ENCODE measurements around the gene SDK1.

DNA sequence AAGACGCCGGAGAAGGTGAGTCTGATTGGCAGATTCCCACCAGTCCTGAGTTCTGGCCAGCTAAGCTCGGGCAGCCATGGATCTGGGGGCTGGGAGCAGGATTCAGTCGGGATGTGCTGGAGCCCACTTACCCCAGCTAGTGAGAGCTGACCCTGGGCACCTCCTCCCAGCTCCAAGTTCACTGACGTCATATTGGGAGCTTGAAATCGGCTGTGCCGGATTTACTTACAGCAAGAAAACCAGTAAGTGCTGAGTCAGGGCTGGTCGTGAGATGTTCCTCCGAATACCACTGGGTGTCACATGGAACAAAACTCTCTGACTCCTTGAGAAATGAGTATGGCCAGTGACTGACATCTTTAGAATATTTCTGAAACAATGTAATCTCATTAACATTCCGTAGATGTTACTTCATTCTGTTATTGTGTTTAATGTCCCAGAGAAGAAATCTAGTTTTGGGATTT, 621.2 kb downstream of the SDK1 start:
- TF ChIP-seq EZH2 (IDR thresholded peaks at IDR 0.05; ENCODE audit: low read depth, unreplicated experiment): no peak
- TF ChIP-seq, protein P1, sequence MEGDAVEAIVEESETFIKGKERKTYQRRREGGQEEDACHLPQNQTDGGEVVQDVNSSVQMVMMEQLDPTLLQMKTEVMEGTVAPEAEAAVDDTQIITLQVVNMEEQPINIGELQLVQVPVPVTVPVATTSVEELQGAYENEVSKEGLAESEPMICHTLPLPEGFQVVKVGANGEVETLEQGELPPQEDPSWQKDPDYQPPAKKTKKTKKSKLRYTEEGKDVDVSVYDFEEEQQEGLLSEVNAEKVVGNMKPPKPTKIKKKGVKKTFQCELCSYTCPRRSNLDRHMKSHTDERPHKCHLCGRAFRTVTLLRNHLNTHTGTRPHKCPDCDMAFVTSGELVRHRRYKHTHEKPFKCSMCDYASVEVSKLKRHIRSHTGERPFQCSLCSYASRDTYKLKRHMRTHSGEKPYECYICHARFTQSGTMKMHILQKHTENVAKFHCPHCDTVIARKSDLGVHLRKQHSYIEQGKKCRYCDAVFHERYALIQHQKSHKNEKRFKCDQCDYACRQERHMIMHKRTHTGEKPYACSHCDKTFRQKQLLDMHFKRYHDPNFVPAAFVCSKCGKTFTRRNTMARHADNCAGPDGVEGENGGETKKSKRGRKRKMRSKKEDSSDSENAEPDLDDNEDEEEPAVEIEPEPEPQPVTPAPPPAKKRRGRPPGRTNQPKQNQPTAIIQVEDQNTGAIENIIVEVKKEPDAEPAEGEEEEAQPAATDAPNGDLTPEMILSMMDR (conservative IDR thresholded peaks at IDR 0.05; ENCODE audit: low read depth in 2 of 2): peak; percentile 32 to 51; a peak in 3 of 4 replicates
- no peak for TF ChIP-seq JUNB (IDR thresholded peaks at IDR 0.05; ENCODE audit: unreplicated experiment)
- TF ChIP-seq POLR2AphosphoS5 (IDR thresholded peaks at IDR 0.05; ENCODE audit: low read depth): no peak
- no peak for TF ChIP-seq EZH2phosphoT487 (IDR thresholded peaks at IDR 0.05; ENCODE audit: unreplicated experiment)
- peak; percentile 37; the same call in 1 of the 2 replicates for TF ChIP-seq CREB1 (CRISPR knock-in tag; IDR thresholded peaks at IDR 0.05; ENCODE audit: low read depth)
- TF ChIP-seq ZNF114 (CRISPR knock-in tag; IDR thresholded peaks at IDR 0.05): no peak
- TF ChIP-seq, protein P2, sequence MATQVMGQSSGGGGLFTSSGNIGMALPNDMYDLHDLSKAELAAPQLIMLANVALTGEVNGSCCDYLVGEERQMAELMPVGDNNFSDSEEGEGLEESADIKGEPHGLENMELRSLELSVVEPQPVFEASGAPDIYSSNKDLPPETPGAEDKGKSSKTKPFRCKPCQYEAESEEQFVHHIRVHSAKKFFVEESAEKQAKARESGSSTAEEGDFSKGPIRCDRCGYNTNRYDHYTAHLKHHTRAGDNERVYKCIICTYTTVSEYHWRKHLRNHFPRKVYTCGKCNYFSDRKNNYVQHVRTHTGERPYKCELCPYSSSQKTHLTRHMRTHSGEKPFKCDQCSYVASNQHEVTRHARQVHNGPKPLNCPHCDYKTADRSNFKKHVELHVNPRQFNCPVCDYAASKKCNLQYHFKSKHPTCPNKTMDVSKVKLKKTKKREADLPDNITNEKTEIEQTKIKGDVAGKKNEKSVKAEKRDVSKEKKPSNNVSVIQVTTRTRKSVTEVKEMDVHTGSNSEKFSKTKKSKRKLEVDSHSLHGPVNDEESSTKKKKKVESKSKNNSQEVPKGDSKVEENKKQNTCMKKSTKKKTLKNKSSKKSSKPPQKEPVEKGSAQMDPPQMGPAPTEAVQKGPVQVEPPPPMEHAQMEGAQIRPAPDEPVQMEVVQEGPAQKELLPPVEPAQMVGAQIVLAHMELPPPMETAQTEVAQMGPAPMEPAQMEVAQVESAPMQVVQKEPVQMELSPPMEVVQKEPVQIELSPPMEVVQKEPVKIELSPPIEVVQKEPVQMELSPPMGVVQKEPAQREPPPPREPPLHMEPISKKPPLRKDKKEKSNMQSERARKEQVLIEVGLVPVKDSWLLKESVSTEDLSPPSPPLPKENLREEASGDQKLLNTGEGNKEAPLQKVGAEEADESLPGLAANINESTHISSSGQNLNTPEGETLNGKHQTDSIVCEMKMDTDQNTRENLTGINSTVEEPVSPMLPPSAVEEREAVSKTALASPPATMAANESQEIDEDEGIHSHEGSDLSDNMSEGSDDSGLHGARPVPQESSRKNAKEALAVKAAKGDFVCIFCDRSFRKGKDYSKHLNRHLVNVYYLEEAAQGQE (IDR thresholded peaks at IDR 0.05; ENCODE audit: unreplicated experiment): no peak
- TF ChIP-seq, protein P3, sequence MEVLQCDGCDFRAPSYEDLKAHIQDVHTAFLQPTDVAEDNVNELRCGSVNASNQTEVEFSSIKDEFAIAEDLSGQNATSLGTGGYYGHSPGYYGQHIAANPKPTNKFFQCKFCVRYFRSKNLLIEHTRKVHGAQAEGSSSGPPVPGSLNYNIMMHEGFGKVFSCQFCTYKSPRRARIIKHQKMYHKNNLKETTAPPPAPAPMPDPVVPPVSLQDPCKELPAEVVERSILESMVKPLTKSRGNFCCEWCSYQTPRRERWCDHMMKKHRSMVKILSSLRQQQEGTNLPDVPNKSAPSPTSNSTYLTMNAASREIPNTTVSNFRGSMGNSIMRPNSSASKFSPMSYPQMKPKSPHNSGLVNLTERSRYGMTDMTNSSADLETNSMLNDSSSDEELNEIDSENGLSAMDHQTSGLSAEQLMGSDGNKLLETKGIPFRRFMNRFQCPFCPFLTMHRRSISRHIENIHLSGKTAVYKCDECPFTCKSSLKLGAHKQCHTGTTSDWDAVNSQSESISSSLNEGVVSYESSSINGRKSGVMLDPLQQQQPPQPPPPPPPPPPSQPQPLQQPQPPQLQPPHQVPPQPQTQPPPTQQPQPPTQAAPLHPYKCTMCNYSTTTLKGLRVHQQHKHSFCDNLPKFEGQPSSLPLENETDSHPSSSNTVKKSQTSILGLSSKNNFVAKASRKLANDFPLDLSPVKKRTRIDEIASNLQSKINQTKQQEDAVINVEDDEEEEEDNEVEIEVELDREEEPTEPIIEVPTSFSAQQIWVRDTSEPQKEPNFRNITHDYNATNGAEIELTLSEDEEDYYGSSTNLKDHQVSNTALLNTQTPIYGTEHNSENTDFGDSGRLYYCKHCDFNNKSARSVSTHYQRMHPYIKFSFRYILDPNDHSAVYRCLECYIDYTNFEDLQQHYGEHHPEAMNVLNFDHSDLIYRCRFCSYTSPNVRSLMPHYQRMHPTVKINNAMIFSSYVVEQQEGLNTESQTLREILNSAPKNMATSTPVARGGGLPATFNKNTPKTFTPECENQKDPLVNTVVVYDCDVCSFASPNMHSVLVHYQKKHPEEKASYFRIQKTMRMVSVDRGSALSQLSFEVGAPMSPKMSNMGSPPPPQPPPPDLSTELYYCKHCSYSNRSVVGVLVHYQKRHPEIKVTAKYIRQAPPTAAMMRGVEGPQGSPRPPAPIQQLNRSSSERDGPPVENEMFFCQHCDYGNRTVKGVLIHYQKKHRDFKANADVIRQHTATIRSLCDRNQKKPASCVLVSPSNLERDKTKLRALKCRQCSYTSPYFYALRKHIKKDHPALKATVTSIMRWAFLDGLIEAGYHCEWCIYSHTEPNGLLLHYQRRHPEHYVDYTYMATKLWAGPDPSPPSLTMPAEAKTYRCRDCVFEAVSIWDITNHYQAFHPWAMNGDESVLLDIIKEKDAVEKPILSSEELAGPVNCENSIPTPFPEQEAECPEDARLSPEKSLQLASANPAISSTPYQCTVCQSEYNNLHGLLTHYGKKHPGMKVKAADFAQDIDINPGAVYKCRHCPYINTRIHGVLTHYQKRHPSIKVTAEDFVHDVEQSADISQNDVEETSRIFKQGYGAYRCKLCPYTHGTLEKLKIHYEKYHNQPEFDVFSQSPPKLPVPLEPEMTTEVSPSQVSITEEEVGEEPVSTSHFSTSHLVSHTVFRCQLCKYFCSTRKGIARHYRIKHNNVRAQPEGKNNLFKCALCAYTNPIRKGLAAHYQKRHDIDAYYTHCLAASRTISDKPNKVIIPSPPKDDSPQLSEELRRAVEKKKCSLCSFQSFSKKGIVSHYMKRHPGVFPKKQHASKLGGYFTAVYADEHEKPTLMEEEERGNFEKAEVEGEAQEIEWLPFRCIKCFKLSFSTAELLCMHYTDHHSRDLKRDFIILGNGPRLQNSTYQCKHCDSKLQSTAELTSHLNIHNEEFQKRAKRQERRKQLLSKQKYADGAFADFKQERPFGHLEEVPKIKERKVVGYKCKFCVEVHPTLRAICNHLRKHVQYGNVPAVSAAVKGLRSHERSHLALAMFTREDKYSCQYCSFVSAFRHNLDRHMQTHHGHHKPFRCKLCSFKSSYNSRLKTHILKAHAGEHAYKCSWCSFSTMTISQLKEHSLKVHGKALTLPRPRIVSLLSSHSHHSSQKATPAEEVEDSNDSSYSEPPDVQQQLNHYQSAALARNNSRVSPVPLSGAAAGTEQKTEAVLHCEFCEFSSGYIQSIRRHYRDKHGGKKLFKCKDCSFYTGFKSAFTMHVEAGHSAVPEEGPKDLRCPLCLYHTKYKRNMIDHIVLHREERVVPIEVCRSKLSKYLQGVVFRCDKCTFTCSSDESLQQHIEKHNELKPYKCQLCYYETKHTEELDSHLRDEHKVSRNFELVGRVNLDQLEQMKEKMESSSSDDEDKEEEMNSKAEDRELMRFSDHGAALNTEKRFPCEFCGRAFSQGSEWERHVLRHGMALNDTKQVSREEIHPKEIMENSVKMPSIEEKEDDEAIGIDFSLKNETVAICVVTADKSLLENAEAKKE (CRISPR knock-in tag; IDR thresholded peaks at IDR 0.05): no peak
- TF ChIP-seq NANOG (IDR thresholded peaks at IDR 0.05; ENCODE audit: borderline replicate concordance): no peak

All from GM23338 (cell line).